Upper lobe of left lung (tissue), 6 donors: Measurements from ENCODE around the gene IGFLR1. TPM values are rescaled to one million over a fixed set of nuclear protein-coding genes. Genes with fewer than 3 reads are reported as not detected.

Experiments
- ATAC-seq, 2 donors: fragments of 200-7000 bp; cut with Tn5 transposase; one replicate each; pipeline ENCODE4 v1.9.1; 2022; ENCODE audit warnings: mild to moderate bottlenecking in 2 of 2, moderate library complexity in 2 of 2; ENCODE audit not compliant: low FRiP score in 2 of 2
- DNase-seq, 2 donors: peaks; one replicate each; pipeline ENCODE4 v3.0.0-alpha.2; 2019 to 2020
- H3K27ac ChIP-seq, 4 donors: fragments of 200-600 bp; sonication (generic); one replicate each; pipeline ENCODE4 v1.5.1; 2016 to 2019
- H3K27me3 ChIP-seq, 4 donors: fragments of 200-600 bp; sonication (generic); one replicate each; pipeline ENCODE4 v1.5.1; 2017 to 2019
- H3K36me3 ChIP-seq, 4 donors: fragments of 200-600 bp; sonication (generic); one replicate each; pipeline ENCODE4 v1.5.1; 2016 to 2019
- H3K4me1 ChIP-seq, 4 donors: fragments of 200-600 bp; sonication (generic); one replicate each; pipeline ENCODE4 v1.5.1; 2018 to 2019
- H3K4me3 ChIP-seq, 4 donors: fragments of 200-600 bp; sonication (generic); one replicate each; pipeline ENCODE4 v1.5.1; 2017 to 2019; ENCODE audit warnings: mild to moderate bottlenecking in 2 of 4, moderate library complexity in 1 of 4
- H3K9me3 ChIP-seq, 4 donors: fragments of 200-600 bp; sonication (generic); one replicate each; pipeline ENCODE4 v1.5.1; 2018 to 2019
- CTCF ChIP-seq, 6 experiments: fragments of 450-650 bp in 4 of 6; fragments of 200-600 bp in 2 of 6; sonication (generic) in 2 of 6; IDR thresholded peaks; one replicate each; pipeline ENCODE4 v1.5.1; 2016 to 2019; ENCODE audit warnings: antibody characterized with exemption in 6 of 6
- EP300 ChIP-seq, 4 donors: sonication (generic); formaldehyde crosslinking; IDR thresholded peaks; one replicate each; pipeline ENCODE4 v1.5.1; 2017; ENCODE audit warnings: antibody characterized with exemption in 4 of 4, control low read depth in 2 of 4
- POLR2A ChIP-seq, 4 donors: fragments of 450-650 bp; IDR thresholded peaks; one replicate each; pipeline ENCODE4 v1.5.1; 2016 to 2017; ENCODE audit warnings: antibody characterized with exemption in 4 of 4, mild to moderate bottlenecking in 2 of 4
- POLR2AphosphoS5 ChIP-seq, 2 donors: sonication (generic); formaldehyde crosslinking; IDR thresholded peaks; one replicate each; pipeline ENCODE4 v1.5.1; 2017; ENCODE audit warnings: antibody characterized with exemption in 2 of 2
- WGBS, 2 donors: methylation state at CpG; one replicate each; pipeline ENCODE4 v1.1.5; 2017 to 2018; 5-methylcytosine and 5-hydroxymethylcytosine counted together
- total RNA-seq, 6 donors: library from RNA; depleted of rRNA in 4 of 6; stranded (reverse); fragments of >200 nt in 4 of 6; gene quantifications; one replicate each; pipeline versions ENCODE4 v1.1.0 to v1.2.1, GENCODE V29; 2016 to 2021
- donor health status: DM: no; HTN: no; CAD: no; lungs with moderate emphysema.
- donor health status: DM: no; HTN: yes; CAD: no; lungs with severe emphysema.

IGFLR1 gene
- total RNA-seq, 6 donors from 2014 or later: 6.4 to 28.4 (median 18.8) TPM

GRCh38 chr19:35781650-35782049, 39.4 kb upstream of the IGFLR1 start:
- H3K9me3 ChIP-seq: no peaks in the 10 kb centered on the region
- H3K4me3 ChIP-seq: no peak overlapping the region
- DNase-seq: peak in 1 of 2 donors; percentile 50
- no peak overlapping the region for H3K27ac ChIP-seq
- ATAC-seq: no peak
- H3K4me1 ChIP-seq: peaks cover 0 to 2% (median under 1%) of the 10 kb centered on the region in 4 donors
- no peaks in the 10 kb centered on the region for H3K27me3 ChIP-seq
- WGBS, 2 donors: 87% methylated on average over 9 of the region's 9 CpGs
- peaks cover 0 to 46% (median 26%) of the 10 kb centered on the region in 4 donors for H3K36me3 ChIP-seq
- TF ChIP-seq CTCF (IDR thresholded peaks at IDR 0.05) (no peak), POLR2A (IDR thresholded peaks at IDR 0.05) (no peak), EP300 (IDR thresholded peaks at IDR 0.05) (no peak), POLR2AphosphoS5 (IDR thresholded peaks at IDR 0.05) (no peak)

GRCh38 chr19:35780717-35781116, 38.5 kb upstream of the IGFLR1 start:
- ATAC-seq: no peak
- Histone ChIP-seq H3K4me3 (no peak overlapping the region), H3K27me3 (no peaks in the 10 kb centered on the region), H3K9me3 (no peaks in the 10 kb centered on the region), H3K4me1 (peaks cover 5 to 11% (median 8%) of the 10 kb centered on the region in 4 donors), H3K36me3 (peaks cover 0 to 46% (median 22%) of the 10 kb centered on the region in 4 donors), H3K27ac (no peak overlapping the region)
- TF ChIP-seq EP300 (IDR thresholded peaks at IDR 0.05) (no peak), CTCF (IDR thresholded peaks at IDR 0.05) (no peak), POLR2AphosphoS5 (IDR thresholded peaks at IDR 0.05) (no peak), POLR2A (IDR thresholded peaks at IDR 0.05) (no peak)
- DNase-seq: peak in 1 of 2 donors; percentile 76
- WGBS, 2 donors: 89 to 97% methylated on average over 8 to 20 of the region's 20 CpGs

GRCh38 chr19:35780058-35780457, 37.8 kb upstream of the IGFLR1 start:
- peaks cover 6 to 13% (median 10%) of the 10 kb centered on the region in 4 donors for H3K4me1 ChIP-seq
- H3K27ac ChIP-seq: no peak overlapping the region
- WGBS, 2 donors: 90 to 97% methylated on average over 16 of the region's 16 CpGs
- H3K27me3 ChIP-seq: no peaks in the 10 kb centered on the region
- no peak for ATAC-seq
- H3K9me3 ChIP-seq: no peaks in the 10 kb centered on the region
- no peak overlapping the region for H3K4me3 ChIP-seq
- peaks cover 0 to 41% (median 20%) of the 10 kb centered on the region in 4 donors for H3K36me3 ChIP-seq
- TF ChIP-seq EP300 (IDR thresholded peaks at IDR 0.05): no peak
- TF ChIP-seq POLR2AphosphoS5 (IDR thresholded peaks at IDR 0.05): no peak
- TF ChIP-seq CTCF (IDR thresholded peaks at IDR 0.05): no peak
- TF ChIP-seq POLR2A (IDR thresholded peaks at IDR 0.05): no peak
- DNase-seq: no peak

- H3K9me3 ChIP-seq: no peaks in the 10 kb centered on the region
- ATAC-seq (no peak), DNase-seq (no peak)
- H3K27me3 ChIP-seq: no peaks in the 10 kb centered on the region
- H3K27ac ChIP-seq: no peak overlapping the region
- TF ChIP-seq POLR2AphosphoS5 (IDR thresholded peaks at IDR 0.05) (no peak), POLR2A (IDR thresholded peaks at IDR 0.05) (no peak), CTCF (IDR thresholded peaks at IDR 0.05) (no peak), EP300 (IDR thresholded peaks at IDR 0.05) (no peak)
- H3K4me1 ChIP-seq: peaks cover 10 to 20% (median 14%) of the 10 kb centered on the region in 4 donors
- WGBS, 2 donors: 88 to 95% methylated on average over 8 of the region's 8 CpGs
- peaks cover 0 to 36% (median 18%) of the 10 kb centered on the region in 4 donors for H3K36me3 ChIP-seq
- no peak overlapping the region for H3K4me3 ChIP-seq
Observed at GRCh38 chr19:35779033-35779432, 36.8 kb upstream of the IGFLR1 start.

GRCh38 chr19:35777961-35778360, 35.7 kb upstream of the IGFLR1 start:
- Histone ChIP-seq H3K4me1 (peaks cover 10 to 20% (median 14%) of the 10 kb centered on the region in 4 donors), H3K36me3 (peaks cover 0 to 30% (median 18%) of the 10 kb centered on the region in 4 donors), H3K9me3 (no peaks in the 10 kb centered on the region), H3K27ac (no peak overlapping the region), H3K27me3 (no peaks in the 10 kb centered on the region), H3K4me3 (no peak overlapping the region)
- ATAC-seq (no peak), DNase-seq (no peak)
- TF ChIP-seq POLR2AphosphoS5 (IDR thresholded peaks at IDR 0.05) (no peak), POLR2A (IDR thresholded peaks at IDR 0.05) (no peak), EP300 (IDR thresholded peaks at IDR 0.05) (no peak), CTCF (IDR thresholded peaks at IDR 0.05) (no peak)
- WGBS, 2 donors: 83 to 95% methylated on average over 7 of the region's 7 CpGs
